ENCODE measurements around the gene HDAC1. TPM values are rescaled to one million over a fixed set of nuclear protein-coding genes. Genes with fewer than 3 reads are reported as not detected.
"Not testable (repeated sequence)": the region's sequence is repeated elsewhere in the genome, so short reads cannot be mapped to it uniquely, and the experiment has no call there.

HDAC1 gene
- polyA plus RNA-seq, 1 of the 3 experiments (the other 2 are of a cell fraction): 172 TPM

DNA sequence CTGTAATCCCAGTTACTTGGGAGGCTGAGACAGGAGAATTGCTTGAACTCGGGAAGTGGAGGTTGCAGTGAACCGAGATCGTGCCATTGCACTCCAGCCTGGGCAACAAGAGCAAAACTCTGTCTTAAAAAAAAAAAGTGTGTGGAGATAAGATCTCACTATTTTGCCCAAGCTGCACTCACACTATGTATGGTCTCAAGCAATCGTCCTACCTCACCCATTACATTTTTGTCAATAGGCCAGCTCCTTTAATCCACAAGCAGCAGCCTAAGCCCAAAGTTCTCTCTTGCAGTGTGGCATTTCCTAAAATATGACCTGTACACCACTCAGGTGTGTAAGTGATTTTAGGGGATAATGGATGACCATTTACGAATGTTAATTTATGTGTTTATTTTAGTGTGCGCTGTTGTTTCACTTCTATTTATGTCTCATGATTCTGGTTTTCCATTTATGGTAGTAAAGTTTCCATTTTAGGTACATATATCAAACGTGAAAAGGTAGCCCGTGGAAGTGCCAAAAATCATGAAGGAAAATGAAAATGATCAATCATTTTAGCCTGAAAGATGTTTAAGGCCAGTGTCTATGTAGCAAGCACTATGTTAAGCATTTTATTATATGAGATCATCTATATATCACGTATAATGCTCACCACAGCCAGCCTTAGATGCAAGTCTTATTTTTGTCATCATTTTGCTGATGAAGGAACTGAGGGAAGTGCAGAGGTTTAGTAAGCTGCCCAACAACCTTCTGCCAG, 35.2 kb upstream of the HDAC1 start:
- POLR2A ChIA-PET: no interaction called here
- 83% methylated on average over 9 of the region's 9 CpGs for WGBS (ENCODE audit: low lambda C conversion rate)
- no peaks in the 10 kb centered on the region for H3K27me3 ChIP-seq (ENCODE audit: insufficient read depth)
- no peaks in the 10 kb centered on the region for H3K9me2 ChIP-seq
- DNase-seq: no peak
- no peaks in the 10 kb centered on the region for H3K36me3 ChIP-seq (replicated peaks in 1 of 2; ENCODE audit: control insufficient read depth in 1 of 2, insufficient read depth in 2 of 2, low read length in 1 of 2)
- H3K27ac ChIP-seq (ENCODE audit: low read depth in 2 of 2, low read length in 1 of 2): no peak overlapping the region
- TF ChIP-seq TEAD4 (IDR thresholded peaks at IDR 0.05; ENCODE audit: borderline replicate concordance, insufficient read depth) (no peak), NRF1 (IDR thresholded peaks at IDR 0.05; ENCODE audit: low read depth, low read length) (no peak), FOXJ3 (CRISPR knock-in tag; IDR thresholded peaks at IDR 0.05) (no peak)
- no peaks in the 10 kb centered on the region for H3K4me1 ChIP-seq (ENCODE audit: control insufficient read depth in 1 of 2, insufficient read depth in 2 of 2, low read depth in 1 of 2, low read length in 1 of 2)
- H4K20me1 ChIP-seq (ENCODE audit: insufficient read depth): no peaks in the 10 kb centered on the region
- no peak overlapping the region for H3K4me2 ChIP-seq
- CTCF ChIA-PET: no interaction called here
- no peaks in the 10 kb centered on the region for H3F3A ChIP-seq (replicated peaks; ENCODE audit: insufficient read depth)
- H3K4me3 ChIP-seq (ENCODE audit: low read depth in 2 of 2, low read length in 1 of 2): no peak overlapping the region
- no peak overlapping the region for H3K9ac ChIP-seq
- no peak overlapping the region for H2AFZ ChIP-seq (ENCODE audit: low read depth)
- H3K9me3 ChIP-seq: no peaks in the 10 kb centered on the region
- H3K79me2 ChIP-seq (ENCODE audit: insufficient read depth): no peaks in the 10 kb centered on the region

DNA sequence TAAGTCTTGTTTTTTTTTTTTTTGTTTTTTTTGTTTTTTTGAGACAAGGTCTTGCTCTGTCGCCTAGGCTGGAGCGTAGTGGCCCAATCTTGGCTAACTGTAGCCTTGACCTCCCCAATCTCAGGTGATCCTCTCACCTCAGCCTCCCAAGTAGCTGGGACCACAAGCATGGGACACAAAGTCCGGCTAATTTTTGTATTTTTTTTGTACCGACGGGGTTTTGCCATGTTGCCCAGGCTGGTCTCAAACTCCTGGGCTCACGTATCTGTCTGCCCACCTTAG, 34.7 kb upstream of the HDAC1 start:
- Histone ChIP-seq H3F3A (replicated peaks; ENCODE audit: insufficient read depth) (no peaks in the 10 kb centered on the region), H3K27ac (ENCODE audit: low read depth in 2 of 2, low read length in 1 of 2) (no peak overlapping the region), H3K4me2 (no peak overlapping the region), H3K9me2 (no peaks in the 10 kb centered on the region), H3K4me3 (ENCODE audit: low read depth in 2 of 2, low read length in 1 of 2) (no peak overlapping the region), H3K9ac (no peak overlapping the region), H3K79me2 (ENCODE audit: insufficient read depth) (no peaks in the 10 kb centered on the region), H3K36me3 (replicated peaks in 1 of 2; ENCODE audit: control insufficient read depth in 1 of 2, insufficient read depth in 2 of 2, low read length in 1 of 2) (no peaks in the 10 kb centered on the region), H4K20me1 (ENCODE audit: insufficient read depth) (no peaks in the 10 kb centered on the region), H2AFZ (ENCODE audit: low read depth) (no peak overlapping the region), H3K9me3 (no peaks in the 10 kb centered on the region), H3K4me1 (ENCODE audit: control insufficient read depth in 1 of 2, insufficient read depth in 2 of 2, low read depth in 1 of 2, low read length in 1 of 2) (no peaks in the 10 kb centered on the region), H3K27me3 (ENCODE audit: insufficient read depth) (no peaks in the 10 kb centered on the region)
- WGBS (ENCODE audit: low lambda C conversion rate): 94% methylated on average over 6 of the region's 6 CpGs
- TF ChIP-seq JUND (IDR thresholded peaks at IDR 0.05) (no peak), SMC3 (IDR thresholded peaks at IDR 0.05; ENCODE audit: low read depth, low read length) (no peak), NFIC (IDR thresholded peaks at IDR 0.05; ENCODE audit: borderline replicate concordance) (no peak), MXI1 (IDR thresholded peaks at IDR 0.05; ENCODE audit: low read depth, low read length) (no peak), TCF12 (IDR thresholded peaks at IDR 0.05) (no peak), CHD2 (IDR thresholded peaks at IDR 0.05; ENCODE audit: low read length, partially characterized antibody) (no peak)
- TF ChIP-seq, protein P1, sequence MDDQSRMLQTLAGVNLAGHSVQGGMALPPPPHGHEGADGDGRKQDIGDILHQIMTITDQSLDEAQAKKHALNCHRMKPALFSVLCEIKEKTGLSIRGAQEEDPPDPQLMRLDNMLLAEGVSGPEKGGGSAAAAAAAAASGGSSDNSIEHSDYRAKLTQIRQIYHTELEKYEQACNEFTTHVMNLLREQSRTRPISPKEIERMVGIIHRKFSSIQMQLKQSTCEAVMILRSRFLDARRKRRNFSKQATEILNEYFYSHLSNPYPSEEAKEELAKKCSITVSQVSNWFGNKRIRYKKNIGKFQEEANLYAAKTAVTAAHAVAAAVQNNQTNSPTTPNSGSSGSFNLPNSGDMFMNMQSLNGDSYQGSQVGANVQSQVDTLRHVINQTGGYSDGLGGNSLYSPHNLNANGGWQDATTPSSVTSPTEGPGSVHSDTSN (IDR thresholded peaks at IDR 0.05): no peak
- TF ChIP-seq, protein P2, sequence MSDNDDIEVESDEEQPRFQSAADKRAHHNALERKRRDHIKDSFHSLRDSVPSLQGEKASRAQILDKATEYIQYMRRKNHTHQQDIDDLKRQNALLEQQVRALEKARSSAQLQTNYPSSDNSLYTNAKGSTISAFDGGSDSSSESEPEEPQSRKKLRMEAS (IDR thresholded peaks at IDR 0.05; ENCODE audit: low read depth): no peak
- TF ChIP-seq, protein P3, sequence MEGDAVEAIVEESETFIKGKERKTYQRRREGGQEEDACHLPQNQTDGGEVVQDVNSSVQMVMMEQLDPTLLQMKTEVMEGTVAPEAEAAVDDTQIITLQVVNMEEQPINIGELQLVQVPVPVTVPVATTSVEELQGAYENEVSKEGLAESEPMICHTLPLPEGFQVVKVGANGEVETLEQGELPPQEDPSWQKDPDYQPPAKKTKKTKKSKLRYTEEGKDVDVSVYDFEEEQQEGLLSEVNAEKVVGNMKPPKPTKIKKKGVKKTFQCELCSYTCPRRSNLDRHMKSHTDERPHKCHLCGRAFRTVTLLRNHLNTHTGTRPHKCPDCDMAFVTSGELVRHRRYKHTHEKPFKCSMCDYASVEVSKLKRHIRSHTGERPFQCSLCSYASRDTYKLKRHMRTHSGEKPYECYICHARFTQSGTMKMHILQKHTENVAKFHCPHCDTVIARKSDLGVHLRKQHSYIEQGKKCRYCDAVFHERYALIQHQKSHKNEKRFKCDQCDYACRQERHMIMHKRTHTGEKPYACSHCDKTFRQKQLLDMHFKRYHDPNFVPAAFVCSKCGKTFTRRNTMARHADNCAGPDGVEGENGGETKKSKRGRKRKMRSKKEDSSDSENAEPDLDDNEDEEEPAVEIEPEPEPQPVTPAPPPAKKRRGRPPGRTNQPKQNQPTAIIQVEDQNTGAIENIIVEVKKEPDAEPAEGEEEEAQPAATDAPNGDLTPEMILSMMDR (IDR thresholded peaks at IDR 0.05): no peak
- DNase-seq: no peak
- ChIA-PET POLR2A (no interaction called here), CTCF (interaction anchor here (2.7 kb wide), 1 partner anchor 9 kb away, joined by 12 read pairs; the partner anchor contains the start of gene FAM167B)

DNA sequence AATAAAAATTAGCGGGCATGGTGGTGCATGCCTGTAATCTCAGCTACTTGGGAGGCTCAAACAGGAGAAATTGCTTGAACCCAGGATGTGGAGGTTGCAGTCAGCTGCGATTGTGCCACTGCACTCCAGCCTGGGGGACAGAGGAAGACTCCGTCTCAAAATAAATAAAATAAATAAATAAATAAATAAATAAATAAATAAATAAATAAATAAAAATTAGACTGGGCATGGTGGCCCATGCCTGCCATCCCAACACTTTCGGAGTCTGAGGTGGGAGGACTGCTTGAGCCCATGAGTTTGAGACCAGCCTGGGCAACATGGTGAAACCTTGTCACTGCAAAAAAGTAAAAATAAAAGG, 28.7 kb upstream of the HDAC1 start:
- H4K20me1 ChIP-seq (ENCODE audit: insufficient read depth); H3K4me3 ChIP-seq (ENCODE audit: low read depth in 2 of 2, low read length in 1 of 2); DNase-seq; H3K27ac ChIP-seq (ENCODE audit: low read depth in 2 of 2, low read length in 1 of 2); H3K9ac ChIP-seq; H2AFZ ChIP-seq (ENCODE audit: low read depth); POLR2A ChIA-PET; H3K27me3 ChIP-seq (ENCODE audit: insufficient read depth); H3K79me2 ChIP-seq (ENCODE audit: insufficient read depth); CTCF ChIA-PET; H3K9me2 ChIP-seq; H3K9me3 ChIP-seq; H3K4me1 ChIP-seq (ENCODE audit: control insufficient read depth in 1 of 2, insufficient read depth in 2 of 2, low read depth in 1 of 2, low read length in 1 of 2); H3K36me3 ChIP-seq (replicated peaks in 1 of 2; ENCODE audit: control insufficient read depth in 1 of 2, insufficient read depth in 2 of 2, low read length in 1 of 2); H3K4me2 ChIP-seq: not testable (repeated sequence)
- peaks cover 14% of the 10 kb centered on the region for H3F3A ChIP-seq (replicated peaks; ENCODE audit: insufficient read depth)
- 94% methylated on average over 4 of the region's 4 CpGs for WGBS (ENCODE audit: low lambda C conversion rate)
